Stimulated activated CD4-positive, alpha-beta T cell treated with anti-CD3 and anti-CD28 coated beads, Interleukin-15, amount 100 ng/mL, for 24 hours (primary cell): ENCODE measurements around the gene RNF10.
"Not testable (repeated sequence)": the region's sequence is repeated elsewhere in the genome, so short reads cannot be mapped to it uniquely, and the experiment has no call there.

ENCODE experiments used
- DNase-seq: peaks from one replicate; pipeline ENCODE4 v3.0.0-alpha.2; 2020

Gene RNF10

DNA sequence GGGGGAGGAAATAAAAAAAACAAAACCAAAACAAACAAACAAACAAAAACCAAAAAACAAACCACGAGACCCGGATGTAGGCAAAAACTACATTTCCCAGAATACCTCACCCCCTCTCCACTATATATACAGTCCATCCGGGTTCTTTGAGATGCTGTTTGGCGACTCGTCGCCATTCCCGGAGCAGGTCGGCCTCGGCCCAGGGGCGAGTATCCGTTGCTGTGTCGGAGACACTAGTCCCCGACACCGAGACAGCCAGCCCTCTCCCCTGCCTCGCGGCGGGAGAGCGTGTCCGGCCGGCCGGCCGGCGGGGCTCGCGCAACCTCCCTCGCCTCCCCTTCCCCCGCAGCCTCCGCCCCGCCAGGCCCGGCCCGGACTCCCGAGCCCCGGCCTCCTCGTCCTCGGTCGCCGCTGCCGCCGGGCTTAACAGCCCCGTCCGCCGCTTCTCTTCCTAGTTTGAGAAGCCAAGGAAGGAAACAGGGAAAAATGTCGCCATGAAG, at the start of gene RNF10:
Gene RNF10 (plus strand): TSS at position 154 of the 500 bp plus-strand sequence. CDS start 456 bp downstream, outside the sequence.
- peak; percentile 74 for DNase-seq

DNA sequence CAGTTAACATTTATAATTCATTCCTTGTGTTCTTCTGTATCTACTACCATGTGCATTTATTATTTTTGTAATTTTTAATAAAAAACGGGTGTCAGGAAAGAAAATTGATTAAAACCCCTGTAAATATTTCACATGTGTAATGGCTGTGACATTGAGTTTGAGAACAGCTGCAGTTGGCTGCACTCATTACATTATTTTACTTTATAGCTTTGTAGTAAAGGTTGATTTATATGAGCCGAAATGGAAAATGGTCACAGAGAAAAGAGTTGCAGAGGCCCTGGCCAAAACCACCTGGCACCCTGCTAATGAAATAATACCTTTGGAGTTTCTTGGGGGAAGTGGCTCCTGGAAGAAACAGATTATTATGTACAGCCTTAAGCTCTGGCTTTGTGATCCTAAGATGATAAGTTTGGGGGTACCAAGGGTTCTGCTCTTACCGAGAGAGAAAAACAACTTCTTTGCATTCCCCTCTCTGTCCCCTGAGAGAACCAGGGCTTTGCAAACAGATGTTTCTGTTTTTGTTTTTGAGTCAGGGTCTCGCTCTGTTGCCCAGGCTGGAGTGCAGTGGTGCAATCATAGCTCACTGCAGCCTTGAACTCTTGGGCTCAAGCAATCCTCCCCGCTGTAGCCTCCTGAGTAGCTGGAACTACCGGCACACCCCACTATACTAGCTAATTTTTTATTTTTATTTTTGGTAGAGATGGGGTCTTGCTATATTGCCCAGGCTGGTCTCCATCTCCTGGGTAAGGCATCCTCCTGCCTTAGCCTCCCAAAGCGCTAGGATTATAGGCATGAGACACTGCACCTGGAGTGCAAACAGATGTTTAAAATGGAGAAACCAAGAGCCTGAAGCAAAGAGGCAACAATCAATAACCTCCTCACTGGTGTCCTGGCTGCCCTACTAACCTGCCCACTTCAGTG, 47.9 kb upstream of the RNF10 start:
- DNase-seq, result no peak

DNA sequence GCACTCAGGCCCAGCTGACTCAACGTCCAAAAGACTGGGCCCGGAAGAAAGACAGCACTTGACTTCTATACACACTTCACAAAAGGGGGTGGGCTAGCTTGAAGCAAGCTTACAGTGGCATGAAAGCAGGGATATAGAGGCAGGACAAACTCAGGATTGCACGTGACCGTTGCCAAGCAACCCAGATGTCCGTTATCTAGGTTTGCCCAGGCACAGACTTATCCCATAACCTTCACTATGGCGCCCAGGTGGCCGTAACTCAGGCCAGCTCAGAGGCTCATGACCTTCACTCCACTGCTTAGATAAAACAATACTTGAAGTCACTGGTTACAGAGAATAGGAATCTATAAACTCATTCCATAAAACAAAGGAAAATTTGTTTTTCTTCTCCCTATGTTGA, 46.6 kb upstream of the RNF10 start:
- not testable (repeated sequence) for DNase-seq

DNA sequence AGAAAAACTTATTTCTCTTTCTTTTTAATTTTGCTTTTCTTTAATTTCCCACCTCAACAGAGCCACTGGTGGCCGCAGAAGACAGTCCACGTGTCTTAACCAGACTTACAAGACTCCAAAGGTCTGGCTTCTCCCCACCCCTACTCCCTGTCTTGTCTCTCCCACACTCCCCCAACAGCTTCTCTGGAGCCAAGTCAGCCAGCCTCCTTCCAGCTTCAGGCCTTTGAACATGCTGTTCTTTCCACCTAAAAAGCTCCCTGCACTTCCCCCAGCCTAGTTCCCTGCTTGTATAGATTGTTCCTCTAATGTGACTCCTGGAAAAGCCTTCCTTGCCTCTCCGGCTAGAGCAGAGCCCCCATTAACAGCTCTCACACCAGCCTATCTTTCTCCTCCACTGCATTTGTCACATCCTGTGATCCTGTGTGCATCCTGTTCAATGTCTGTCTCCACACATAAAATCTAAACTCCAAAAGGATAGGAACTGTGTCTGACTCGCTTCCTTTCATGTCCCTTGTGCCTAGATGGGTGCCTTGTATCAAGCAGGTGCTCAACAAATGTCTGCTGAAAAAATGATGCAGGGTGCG, 46.0 kb upstream of the RNF10 start:
- no peak for DNase-seq

DNA sequence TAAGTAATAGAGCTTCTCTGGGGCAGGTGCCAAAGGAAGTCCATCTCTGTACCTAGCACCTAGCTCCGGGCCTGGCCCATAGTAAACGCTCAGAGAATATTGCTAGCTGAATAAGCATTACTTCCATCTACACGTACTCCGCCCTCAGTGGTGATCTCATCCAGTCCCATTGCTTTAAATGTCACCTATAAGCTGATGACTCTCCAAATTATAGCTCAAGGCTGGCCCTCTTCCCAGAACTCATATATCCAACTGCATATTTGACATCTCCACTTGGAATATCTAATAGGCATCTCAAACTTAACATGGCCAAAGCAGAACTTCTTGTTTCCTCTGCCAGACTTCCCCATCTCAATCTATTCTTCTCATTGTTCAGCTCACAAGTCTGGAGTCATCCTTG, 45.1 kb upstream of the RNF10 start:
- DNase-seq, result no peak

DNA sequence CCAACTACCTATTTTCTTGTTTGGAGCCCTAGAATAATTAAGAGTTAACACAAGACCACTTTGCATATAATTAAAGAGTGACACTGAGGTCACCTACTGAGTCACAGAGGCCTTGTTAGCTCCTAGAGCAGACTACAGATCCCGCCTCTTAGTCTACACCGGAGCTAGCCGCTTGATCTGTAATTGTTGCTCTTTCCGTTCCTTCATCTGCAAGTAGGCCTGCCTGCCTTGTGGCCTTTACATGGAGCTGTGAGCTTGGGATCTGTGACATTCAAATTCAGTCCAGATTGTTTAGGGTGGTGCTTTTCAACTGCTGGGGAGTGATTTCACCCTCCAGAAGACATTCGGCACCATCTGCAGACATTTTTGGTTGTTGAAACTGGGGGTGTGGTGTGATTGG, 43.8 kb upstream of the RNF10 start:
- no peak for DNase-seq

DNA sequence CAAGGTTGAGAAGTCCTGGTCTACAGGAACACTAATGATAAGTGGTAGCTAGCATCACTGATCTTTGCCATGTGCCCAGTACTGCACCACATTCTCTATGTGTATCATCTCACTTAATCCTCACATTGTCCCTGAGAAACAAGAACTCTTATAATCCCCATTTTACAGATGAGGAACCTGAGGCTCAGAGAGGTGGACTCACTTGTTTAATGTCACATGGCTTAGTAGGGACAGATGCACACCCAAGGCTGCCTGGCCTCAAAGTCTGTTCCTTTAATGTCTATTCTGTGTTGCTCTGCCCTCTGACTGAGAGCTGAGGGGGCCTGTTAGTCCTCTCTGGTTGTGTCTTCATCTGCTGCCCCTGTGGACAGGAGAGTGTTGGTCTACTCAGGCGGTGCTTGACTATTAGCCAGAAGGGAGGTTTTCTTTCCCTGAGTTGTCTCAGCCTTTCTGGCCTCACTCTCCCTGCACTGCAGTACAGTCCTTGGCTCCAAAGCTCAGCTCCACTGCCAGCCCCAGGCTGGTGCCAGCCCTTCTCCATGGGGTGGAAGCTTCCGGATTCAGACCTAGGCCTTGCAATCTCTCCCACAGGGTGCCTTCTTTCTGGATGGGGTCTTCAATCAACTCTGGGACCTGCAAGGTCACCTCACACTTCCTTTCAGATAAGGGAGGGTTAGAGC, 43.2 kb upstream of the RNF10 start:
- DNase-seq, result no peak

DNA sequence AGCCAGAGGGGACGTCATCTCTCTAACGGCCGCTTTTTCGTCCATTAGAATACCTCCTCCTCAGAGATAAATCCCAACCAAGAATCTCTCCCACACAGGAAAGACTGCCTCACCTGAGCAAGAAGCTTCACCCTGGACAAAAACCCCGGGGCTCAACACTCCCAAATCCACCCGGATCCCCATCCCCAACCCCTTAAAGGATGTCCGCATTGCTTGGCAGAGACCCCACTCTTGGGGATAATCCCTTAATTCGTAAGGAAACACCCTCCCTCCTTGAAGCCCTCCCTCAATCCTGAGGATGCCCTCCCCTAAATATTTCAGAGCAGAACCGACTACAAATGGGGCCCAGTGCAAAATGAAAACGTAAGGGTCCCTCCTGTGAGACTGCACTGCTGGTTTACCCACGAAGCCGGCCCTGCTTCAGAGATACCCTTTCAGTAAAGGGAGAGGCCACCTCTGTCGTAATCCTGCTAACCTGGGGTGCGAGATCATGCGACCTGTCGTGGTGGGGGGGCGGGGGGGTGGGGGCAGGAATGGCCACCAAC, 38.9 kb upstream of the RNF10 start:
- DNase-seq, result no peak

DNA sequence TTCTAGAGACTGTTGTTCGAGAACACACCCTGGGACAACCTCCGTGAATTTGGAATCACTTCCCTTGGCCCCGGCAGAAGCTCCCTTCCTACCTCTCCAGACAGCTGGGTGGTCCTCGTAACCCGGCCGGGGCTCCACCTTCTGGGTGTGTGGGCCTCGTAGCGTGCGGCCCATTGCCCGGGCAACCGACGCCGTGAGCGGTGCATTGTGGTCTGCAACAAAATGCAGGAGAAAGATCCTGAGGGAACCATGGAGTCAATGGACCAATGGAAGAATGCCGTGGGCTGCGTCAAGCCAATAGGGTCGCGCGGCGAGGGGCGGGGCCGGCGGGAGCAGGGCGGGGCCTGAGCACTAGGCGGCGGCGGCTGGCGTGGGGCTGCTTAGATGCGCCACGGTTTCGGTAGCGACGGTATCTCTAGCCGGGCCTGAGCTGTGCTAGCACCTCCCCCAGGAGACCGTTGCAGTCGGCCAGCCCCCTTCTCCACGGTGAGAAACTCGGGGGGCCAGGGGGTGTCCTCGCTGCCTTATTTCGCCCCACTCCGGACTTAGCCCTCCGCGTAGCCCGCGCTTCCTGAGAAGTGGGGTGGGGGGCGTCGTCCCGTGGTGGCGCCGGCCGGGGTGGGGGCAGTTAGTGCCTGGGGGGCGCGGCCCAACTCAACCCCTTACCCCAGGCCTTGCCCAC, 38.3 kb upstream of the RNF10 start, which contains the start of gene DYNLL1:
Gene DYNLL1 (plus strand): TSS at position 383 of the 682 bp plus-strand sequence. CDS start 309 bp downstream, outside the sequence.
- DNase-seq, result peak; percentile 98

DNA sequence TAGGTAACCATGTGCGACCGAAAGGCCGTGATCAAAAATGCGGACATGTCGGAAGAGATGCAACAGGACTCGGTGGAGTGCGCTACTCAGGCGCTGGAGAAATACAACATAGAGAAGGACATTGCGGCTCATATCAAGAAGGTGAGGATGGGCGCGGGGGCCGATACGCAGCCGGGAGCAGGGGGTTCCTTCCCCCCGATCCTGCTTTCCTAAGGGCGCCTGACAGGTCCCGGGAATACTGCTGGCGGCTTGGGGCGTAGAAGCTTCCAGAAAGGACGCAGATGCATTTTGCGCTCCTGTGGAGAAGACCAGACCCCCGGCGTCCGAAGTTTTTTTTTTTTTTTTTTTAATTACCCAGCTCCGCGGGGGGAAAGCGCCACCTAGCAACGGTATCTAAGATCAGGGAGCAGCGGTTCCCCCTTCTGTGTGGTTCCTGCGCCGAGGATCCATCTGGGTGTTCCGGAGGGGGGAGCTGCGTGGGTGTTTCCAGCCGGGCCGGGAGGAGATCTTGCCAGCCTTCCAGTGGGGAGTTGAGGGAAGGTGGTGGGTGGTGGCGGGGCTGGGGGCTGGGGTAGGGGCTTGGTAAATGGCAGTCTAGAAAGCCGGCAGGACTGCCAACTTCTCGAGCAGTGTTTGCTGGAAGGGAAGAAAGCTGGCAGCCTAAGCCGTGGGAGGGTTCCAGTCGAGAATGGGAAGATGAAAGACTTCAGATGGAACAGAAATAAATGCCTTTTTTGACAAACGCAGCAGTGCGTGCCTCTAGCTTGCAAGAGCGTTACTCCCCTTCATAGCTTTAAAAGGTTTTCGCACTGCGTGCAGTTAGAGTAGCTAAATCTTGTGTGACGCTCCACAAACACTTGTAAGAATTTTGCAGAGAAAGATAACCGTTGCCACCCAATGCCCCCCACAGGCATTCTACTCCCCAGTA, 37.5 kb upstream of the RNF10 start:
- peak; percentile 64 for DNase-seq

DNA sequence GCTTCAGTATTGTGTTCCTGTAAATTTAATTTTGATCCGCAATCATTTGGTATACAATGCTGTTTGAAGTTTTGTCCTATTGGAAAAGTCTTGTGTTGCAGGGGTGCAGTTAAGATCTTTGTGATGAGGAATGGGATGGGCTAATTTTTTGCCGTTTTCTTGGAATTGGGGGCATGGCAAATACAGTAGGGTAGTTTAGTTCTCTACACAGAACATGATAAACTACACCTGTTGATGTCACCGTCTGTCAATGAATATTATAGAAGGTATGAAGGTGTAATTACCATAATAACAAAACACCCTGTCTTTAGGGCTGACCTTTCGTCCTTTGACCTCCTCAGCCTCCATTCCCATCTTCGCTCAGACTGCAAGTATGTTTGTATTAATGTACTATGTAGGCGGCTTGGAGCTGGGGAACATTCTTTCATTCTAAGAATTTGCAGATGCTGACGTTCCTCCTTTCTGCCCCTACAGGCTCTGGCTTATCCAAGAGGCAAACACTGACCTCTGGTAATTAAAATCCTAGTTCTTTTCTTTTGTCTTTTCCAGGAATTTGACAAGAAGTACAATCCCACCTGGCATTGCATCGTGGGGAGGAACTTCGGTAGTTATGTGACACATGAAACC, 36.5 kb upstream of the RNF10 start:
- no peak for DNase-seq

DNA sequence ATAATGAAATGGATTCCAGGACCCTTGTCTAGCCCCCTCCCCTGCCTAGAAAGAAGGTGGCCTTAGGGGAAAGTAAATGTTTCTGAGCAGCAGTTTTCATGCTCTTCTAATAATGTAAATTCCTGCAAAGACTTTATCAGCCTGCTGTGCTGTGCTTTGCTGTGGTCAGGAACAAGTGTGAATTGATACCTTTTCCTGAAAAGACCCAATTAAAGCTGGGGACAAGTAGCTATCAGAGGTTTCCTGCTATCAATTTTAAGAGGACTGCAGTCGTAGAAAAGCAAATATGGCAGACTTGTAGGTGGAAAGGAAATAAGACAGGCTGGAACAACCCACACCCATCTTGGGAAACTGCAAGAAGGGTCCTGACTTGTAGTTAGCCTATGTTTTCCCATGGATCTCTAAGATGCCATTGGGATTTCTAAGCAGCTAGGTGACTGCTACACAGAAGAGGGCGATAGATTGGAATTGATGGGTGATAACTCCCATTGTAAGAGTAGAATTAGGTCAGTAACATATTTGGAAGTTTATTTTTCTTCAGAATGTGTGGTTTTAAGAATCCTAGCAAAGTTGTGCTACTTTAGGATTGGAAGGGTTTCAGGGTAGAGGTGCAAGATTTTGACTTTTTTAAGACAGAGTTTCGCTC, 35.2 kb upstream of the RNF10 start:
- no peak for DNase-seq

DNA sequence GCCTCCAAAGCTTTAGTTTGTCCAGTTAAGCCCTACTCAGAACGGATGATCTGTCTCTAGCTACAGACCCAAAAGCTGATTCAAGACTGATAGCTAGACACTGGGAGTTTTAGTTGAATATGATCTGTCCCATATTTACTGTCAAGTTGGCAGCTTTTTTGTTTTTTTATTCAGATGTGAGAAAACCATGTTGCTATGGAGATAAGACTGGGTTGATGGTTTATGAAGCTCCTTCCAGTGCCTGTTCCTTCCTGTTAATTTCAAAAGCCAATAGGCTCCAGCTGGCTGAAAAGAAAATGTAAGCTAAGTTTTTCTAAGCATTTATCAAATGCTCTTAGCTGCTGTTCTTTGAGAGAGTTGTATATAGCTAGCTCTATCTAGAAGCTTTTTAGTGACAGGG, 33.6 kb upstream of the RNF10 start:
- DNase-seq, result no peak

DNA sequence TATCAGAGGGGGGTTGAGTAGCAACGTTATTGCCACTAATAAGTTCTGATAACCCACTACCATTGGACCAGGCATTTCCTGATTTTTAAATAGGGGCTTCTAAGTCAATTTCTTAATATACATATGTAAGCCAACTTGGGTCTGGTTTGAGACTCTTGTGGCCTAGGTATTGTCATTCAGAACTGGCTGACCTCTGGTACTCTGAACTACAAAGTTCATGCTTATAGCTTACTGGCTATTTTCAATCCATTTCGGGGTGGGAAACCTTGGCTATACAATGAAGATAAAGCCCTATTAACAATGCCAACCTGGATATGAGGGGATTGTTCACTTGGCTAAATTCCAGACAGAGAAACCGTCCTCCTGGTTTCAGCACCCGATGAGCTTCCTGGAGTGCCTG, 29.6 kb upstream of the RNF10 start:
- DNase-seq, result no peak

DNA sequence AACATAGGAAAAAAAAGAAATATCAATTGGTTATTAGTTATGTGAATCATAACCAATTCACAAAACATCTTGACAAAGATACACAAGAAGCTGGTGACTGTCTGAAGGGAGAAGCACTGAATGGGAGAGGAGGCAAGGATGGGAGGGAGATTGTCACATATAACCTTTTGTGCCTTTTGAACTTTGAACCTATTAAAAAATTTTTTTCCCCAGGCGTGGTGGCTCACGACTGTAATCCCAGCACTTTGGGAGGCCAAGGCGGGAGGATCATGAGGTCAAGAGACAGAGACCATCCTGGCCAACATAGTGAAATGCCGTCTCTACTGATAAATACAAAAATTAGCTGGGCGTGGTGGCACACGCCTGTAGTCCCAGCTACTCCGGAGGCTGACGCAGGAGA, 25.6 kb upstream of the RNF10 start:
- no peak for DNase-seq

DNA sequence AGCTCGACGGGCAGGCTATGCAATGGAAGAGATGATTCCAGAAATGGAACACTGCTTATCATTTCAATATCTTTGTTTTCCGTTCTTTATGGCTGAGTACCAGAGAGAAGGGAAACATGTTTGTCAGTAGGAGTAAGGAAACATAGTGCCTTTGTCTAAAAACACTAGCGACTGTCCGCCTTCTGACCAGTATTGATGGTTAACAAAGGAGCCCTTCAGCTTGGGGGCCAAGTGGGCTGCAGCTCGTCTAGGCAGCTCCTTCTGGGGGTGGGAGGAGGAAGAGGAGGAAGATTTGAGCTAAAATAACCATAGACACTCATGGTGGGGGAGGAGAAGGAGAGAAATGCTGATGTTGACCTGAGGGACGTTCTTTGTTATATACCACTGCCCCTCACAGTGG, 20.2 kb upstream of the RNF10 start:
- no peak for DNase-seq

DNA sequence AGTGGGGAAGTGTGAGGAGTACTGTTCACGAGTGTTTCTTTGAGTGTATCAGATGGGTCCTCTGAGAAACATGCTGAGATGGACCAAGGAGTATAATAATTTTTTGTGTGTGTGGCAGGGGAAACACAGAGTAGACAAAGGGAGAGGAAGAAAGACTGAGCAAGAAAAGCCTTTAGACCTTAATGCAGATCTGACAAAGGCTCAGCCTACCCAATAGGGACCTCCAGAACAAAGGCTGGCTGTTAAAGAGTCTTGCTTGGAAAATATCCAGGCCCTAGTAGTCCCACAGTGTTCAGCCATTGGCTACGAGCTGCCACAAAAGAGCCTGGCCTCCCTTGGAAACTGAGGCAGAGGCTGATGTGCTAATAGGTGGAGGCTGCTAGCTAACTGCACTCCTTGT, 18.7 kb upstream of the RNF10 start:
- DNase-seq, result no peak

DNA sequence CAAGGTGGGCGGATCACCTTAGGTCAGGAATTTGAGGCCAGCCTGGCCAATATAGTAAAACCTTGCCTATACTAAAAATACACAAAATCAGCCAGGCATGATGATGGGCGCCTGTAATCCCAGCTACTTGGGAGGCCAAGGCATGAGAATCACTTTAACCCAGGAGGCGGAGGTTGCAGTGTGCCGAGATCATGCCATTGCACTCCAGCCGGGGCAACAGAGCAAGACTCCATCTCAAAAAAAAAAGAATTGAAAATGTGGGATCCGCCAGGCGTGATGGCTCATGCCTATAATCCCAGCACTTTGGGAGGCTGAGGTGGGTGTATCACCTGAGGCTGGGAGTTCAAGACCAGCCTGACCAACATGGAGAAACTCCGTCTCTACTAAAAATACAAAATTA, 14.8 kb upstream of the RNF10 start:
- DNase-seq, result not testable (repeated sequence)

DNA sequence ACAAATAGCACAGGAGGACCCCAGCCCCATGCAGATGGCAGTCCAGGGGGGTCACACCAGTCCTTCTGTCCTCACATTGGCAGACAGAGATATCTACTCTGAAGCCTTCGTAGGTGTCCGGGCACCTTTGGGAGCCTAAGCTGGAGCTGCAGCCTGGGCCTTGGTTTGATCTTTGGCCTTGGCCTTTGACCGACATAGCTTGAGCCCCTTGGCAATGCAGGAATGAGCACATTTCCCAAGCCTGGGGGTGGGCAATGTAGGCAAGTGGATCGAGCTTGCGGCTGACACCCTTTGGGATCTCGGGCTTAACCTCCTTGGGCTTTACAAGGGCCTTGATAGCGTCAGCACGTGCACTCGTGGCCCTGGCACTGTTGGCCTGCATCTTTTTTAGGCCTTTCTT, 11.6 kb upstream of the RNF10 start:
- DNase-seq, result no peak

DNA sequence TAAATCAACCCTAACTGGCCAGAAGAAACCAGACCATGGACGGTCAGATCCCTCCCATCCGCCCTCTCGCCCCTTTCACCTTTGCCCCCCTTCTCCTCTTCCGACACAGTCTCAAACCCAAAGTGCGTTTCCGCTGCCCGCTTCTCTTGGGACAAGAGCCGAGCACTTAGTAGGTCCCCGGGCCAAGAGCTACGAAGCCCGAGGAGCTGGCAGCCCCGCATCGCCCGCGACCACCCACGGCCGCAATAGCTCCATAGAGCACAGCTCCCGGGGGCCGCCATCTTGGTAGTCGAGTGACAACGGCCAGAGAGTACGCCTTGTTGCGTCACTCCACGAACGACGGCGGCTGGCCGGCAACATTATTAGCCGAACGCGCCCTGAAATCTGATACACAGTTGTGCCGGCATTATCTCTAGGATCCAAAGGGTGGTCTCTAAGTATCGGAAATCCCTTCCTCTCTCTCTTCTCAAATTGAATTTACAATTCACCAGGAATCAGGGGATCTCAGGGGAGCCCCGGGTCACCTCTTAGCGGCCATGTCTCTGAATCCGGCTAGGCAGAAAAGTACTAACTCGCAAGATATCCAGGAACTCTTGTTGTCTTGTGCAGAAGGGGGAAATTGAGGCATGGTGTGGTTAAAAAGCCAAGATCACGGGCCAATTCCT, 5.2 kb upstream of the RNF10 start, which contains the start of gene COQ5:
Gene COQ5 (minus strand): TSS at position 298 of the 665 bp plus-strand sequence. CDS start 17 bp downstream, at position 281.
- DNase-seq, result peak; percentile 91
